Limb (tissue), 2 donors: ENCODE data around the gene MACROD2.

Source experiments
- DNase-seq, 2 donors: peaks; one replicate each; pipeline ENCODE4 v3.0.0-alpha.2; 2016; ENCODE audit errors: extremely low spot score in 2 of 2

MACROD2 gene

GRCh38 chr20:14859627-14860026, 864.3 kb downstream of the MACROD2 start:
- no peak for DNase-seq

GRCh38 chr20:14860410-14860814, 865.1 kb downstream of the MACROD2 start:
- no peak for DNase-seq

GRCh38 chr20:14861028-14861699, 865.8 kb downstream of the MACROD2 start:
- DNase-seq: no peak

- DNase-seq: no peak
Measured at GRCh38 chr20:14865169-14865568, 869.9 kb downstream of the MACROD2 start.

- DNase-seq: no peak
Measured at GRCh38 chr20:14865731-14866130, 870.4 kb downstream of the MACROD2 start.

GRCh38 chr20:14866841-14867514, 871.7 kb downstream of the MACROD2 start:
- no peak for DNase-seq

- DNase-seq: no peak
Measured at GRCh38 chr20:14877301-14878028, 882.1 kb downstream of the MACROD2 start.

- no peak for DNase-seq
Measured at GRCh38 chr20:14878676-14879019, 883.3 kb downstream of the MACROD2 start.

- no peak for DNase-seq
Measured at GRCh38 chr20:14879020-14879697, 883.8 kb downstream of the MACROD2 start.

GRCh38 chr20:14879839-14880238, 884.5 kb downstream of the MACROD2 start:
- no peak for DNase-seq

GRCh38 chr20:14881518-14881917, 886.2 kb downstream of the MACROD2 start:
- no peak for DNase-seq

GRCh38 chr20:14882157-14882556, 886.8 kb downstream of the MACROD2 start:
- no peak for DNase-seq

GRCh38 chr20:14882846-14883245, 887.5 kb downstream of the MACROD2 start:
- no peak for DNase-seq

- no peak for DNase-seq
Measured at GRCh38 chr20:14883324-14883723, 888.0 kb downstream of the MACROD2 start.

GRCh38 chr20:14885661-14886060, 890.3 kb downstream of the MACROD2 start:
- DNase-seq: no peak

- no peak for DNase-seq
Measured at GRCh38 chr20:14888134-14888533, 892.8 kb downstream of the MACROD2 start.

GRCh38 chr20:14889496-14890255, 894.4 kb downstream of the MACROD2 start:
- DNase-seq: no peak

- no peak for DNase-seq
Measured at GRCh38 chr20:14890713-14891112, 895.4 kb downstream of the MACROD2 start.

GRCh38 chr20:14892782-14893181, 897.5 kb downstream of the MACROD2 start:
- no peak for DNase-seq

- no peak for DNase-seq
Measured at GRCh38 chr20:14896569-14896968, 901.3 kb downstream of the MACROD2 start.

- no peak for DNase-seq
Measured at GRCh38 chr20:14897608-14898007, 902.3 kb downstream of the MACROD2 start.
